ENCODE data around the gene ZNF655.

DNA sequence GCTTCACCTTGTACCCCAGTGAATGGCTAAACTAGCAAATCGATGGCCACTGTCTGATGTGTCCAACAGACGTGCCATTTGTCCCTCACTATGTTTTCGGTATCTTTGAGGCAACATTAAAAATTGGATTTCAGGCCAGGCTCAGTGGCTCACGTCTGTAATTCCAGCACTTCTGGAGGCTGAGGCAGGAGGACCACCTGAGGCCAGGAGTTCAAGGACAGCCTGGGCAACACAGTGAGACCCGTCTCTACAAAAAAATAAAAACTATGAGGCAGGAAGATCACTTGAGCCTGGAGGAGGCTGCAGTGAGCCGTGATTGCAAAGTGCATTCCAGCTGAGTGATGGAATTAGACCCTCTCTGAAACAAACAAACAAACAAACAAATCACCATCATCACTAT lies 14.5 kb upstream of the ZNF655 start:
- TF ChIP-seq, protein P1, sequence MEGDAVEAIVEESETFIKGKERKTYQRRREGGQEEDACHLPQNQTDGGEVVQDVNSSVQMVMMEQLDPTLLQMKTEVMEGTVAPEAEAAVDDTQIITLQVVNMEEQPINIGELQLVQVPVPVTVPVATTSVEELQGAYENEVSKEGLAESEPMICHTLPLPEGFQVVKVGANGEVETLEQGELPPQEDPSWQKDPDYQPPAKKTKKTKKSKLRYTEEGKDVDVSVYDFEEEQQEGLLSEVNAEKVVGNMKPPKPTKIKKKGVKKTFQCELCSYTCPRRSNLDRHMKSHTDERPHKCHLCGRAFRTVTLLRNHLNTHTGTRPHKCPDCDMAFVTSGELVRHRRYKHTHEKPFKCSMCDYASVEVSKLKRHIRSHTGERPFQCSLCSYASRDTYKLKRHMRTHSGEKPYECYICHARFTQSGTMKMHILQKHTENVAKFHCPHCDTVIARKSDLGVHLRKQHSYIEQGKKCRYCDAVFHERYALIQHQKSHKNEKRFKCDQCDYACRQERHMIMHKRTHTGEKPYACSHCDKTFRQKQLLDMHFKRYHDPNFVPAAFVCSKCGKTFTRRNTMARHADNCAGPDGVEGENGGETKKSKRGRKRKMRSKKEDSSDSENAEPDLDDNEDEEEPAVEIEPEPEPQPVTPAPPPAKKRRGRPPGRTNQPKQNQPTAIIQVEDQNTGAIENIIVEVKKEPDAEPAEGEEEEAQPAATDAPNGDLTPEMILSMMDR (IDR thresholded peaks at IDR 0.05), result no peak
- no peak for TF ChIP-seq ZFX (IDR thresholded peaks at IDR 0.05; ENCODE audit: borderline replicate concordance)

Measured in 22Rv1 (cell line).